DND-41 (cell line): ENCODE data around the gene GSN.

Experiments
- ATAC-seq: fragments of 200-7000 bp; cut with Tn5 transposase; 3 replicates; pipeline ENCODE4 v1.9.1; 2021; ENCODE audit warnings: low read depth; ENCODE audit not compliant: insufficient read depth
- DNase-seq: peaks from one replicate; pipeline ENCODE4 v3.0.0-alpha.2; 2020
- H2AFZ ChIP-seq: 2 replicates; pipeline ENCODE4 v1.6.0; 2012; ENCODE audit warnings: low read depth, low read length
- H3K27ac ChIP-seq: 2 replicates; pipeline ENCODE4 v1.5.1; 2012; ENCODE audit warnings: low read length, inconsistent platforms
- H3K27me3 ChIP-seq: fragments of 200-600 bp; sonication (generic); 2 replicates; pipeline ENCODE4 v1.6.0; 2012; ENCODE audit warnings: low read length, mild to moderate bottlenecking, inconsistent platforms; ENCODE audit not compliant: insufficient read depth, poor library complexity
- H3K36me3 ChIP-seq: 2 replicates; pipeline ENCODE4 v1.5.1; 2012; ENCODE audit warnings: low read length, inconsistent platforms; ENCODE audit not compliant: insufficient read depth
- H3K4me1 ChIP-seq: 2 replicates; pipeline ENCODE4 v1.5.1; 2012; ENCODE audit warnings: mild to moderate bottlenecking, low read length; ENCODE audit not compliant: insufficient read depth
- H3K4me2 ChIP-seq: 2 replicates; pipeline ENCODE4 v1.6.0; 2012; ENCODE audit warnings: mild to moderate bottlenecking, moderate library complexity, low read length, inconsistent platforms; ENCODE audit not compliant: insufficient read depth
- H3K4me3 ChIP-seq, 2 experiments: fragments of 200-600 bp in 1 of 2; shearing (Covaris generic) in 1 of 2; 2 replicates each; pipeline ENCODE4 v1.5.1; 2012 to 2016; ENCODE audit warnings: inconsistent platforms in 2 of 2, low read length in 2 of 2, mild to moderate bottlenecking in 2 of 2, low read depth in 1 of 2, moderate library complexity in 1 of 2
- H3K79me2 ChIP-seq: 2 replicates; pipeline ENCODE4 v1.6.0; 2012; ENCODE audit warnings: low read length, inconsistent platforms; ENCODE audit not compliant: insufficient read depth
- H3K9ac ChIP-seq: 2 replicates; pipeline ENCODE4 v1.6.0; 2012; ENCODE audit warnings: low read depth, mild to moderate bottlenecking, inconsistent platforms, low read length, moderate library complexity
- H3K9me3 ChIP-seq: 2 replicates; pipeline ENCODE4 v1.5.1; 2012; ENCODE audit warnings: low read length, moderate library complexity, mild to moderate bottlenecking, inconsistent platforms; ENCODE audit not compliant: insufficient read depth, severe bottlenecking
- H4K20me1 ChIP-seq: 2 replicates; pipeline ENCODE4 v1.6.0; 2012; ENCODE audit warnings: low read length; ENCODE audit not compliant: insufficient read depth
- EZH2 ChIP-seq: IDR thresholded peaks from 3 replicates; pipeline ENCODE4 v1.6.1; 2012; ENCODE audit warnings: borderline replicate concordance, low read depth, mild to moderate bottlenecking, moderate library complexity, low read length, inconsistent platforms; ENCODE audit not compliant: severe bottlenecking
- TF ChIP-seq, protein P1 (sequence below): IDR thresholded peaks from 2 replicates; pipeline ENCODE4 v1.5.1; 2012; ENCODE audit warnings: borderline replicate concordance, low read length, moderate library complexity, mild to moderate bottlenecking; ENCODE audit not compliant: poor library complexity, severe bottlenecking; ENCODE audit errors: extremely low read depth

The GSN gene

DNA sequence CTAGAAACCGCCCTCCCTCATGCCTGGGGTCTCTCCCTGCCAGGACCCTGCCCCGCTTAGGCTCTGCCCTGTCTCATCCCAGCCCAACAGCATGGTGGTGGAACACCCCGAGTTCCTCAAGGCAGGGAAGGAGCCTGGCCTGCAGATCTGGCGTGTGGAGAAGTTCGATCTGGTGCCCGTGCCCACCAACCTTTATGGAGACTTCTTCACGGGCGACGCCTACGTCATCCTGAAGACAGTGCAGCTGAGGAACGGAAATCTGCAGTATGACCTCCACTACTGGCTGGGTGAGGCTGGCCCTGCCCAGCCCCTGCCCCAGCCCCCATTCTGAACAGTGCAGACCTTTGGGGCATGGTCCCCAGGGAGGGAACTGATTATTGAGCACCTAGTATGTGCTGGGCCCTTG, 33.9 kb downstream of the GSN start:
- Histone ChIP-seq H3K36me3 (no peaks in the 10 kb centered on the region), H3K9me3 (no peaks in the 10 kb centered on the region), H3K4me1 (no peaks in the 10 kb centered on the region), H3K9ac (no peak overlapping the region), H4K20me1 (no peaks in the 10 kb centered on the region), H2AFZ (no peak overlapping the region), H3K27me3 (no peaks in the 10 kb centered on the region), H3K27ac (no peak overlapping the region), H3K4me2 (no peak overlapping the region), H3K4me3 (no peak overlapping the region), H3K79me2 (no peaks in the 10 kb centered on the region)
- TF ChIP-seq EZH2, result no peak
- TF ChIP-seq, protein P1, sequence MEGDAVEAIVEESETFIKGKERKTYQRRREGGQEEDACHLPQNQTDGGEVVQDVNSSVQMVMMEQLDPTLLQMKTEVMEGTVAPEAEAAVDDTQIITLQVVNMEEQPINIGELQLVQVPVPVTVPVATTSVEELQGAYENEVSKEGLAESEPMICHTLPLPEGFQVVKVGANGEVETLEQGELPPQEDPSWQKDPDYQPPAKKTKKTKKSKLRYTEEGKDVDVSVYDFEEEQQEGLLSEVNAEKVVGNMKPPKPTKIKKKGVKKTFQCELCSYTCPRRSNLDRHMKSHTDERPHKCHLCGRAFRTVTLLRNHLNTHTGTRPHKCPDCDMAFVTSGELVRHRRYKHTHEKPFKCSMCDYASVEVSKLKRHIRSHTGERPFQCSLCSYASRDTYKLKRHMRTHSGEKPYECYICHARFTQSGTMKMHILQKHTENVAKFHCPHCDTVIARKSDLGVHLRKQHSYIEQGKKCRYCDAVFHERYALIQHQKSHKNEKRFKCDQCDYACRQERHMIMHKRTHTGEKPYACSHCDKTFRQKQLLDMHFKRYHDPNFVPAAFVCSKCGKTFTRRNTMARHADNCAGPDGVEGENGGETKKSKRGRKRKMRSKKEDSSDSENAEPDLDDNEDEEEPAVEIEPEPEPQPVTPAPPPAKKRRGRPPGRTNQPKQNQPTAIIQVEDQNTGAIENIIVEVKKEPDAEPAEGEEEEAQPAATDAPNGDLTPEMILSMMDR, result no peak
- ATAC-seq (no peak), DNase-seq (no peak)

- Histone ChIP-seq H3K27me3 (no peaks in the 10 kb centered on the region), H3K79me2 (no peaks in the 10 kb centered on the region), H4K20me1 (no peaks in the 10 kb centered on the region), H3K9me3 (no peaks in the 10 kb centered on the region), H3K9ac (no peak overlapping the region), H3K4me3 (no peak overlapping the region), H3K27ac (no peak overlapping the region), H3K36me3 (no peaks in the 10 kb centered on the region), H3K4me2 (no peak overlapping the region), H3K4me1 (no peaks in the 10 kb centered on the region), H2AFZ (no peak overlapping the region)
- ATAC-seq (no peak), DNase-seq (no peak)
- TF ChIP-seq EZH2, result no peak
- TF ChIP-seq, protein P1, result no peak
These were observed 34.4 kb downstream of the GSN start for GRCh38 chr9:121302341-121302740.

GRCh38 chr9:121302786-121303185, 34.8 kb downstream of the GSN start:
- no peak overlapping the region for H3K9ac ChIP-seq
- no peaks in the 10 kb centered on the region for H3K9me3 ChIP-seq
- no peak overlapping the region for H3K27ac ChIP-seq
- DNase-seq (no peak), ATAC-seq (no peak)
- H3K36me3 ChIP-seq, result no peaks in the 10 kb centered on the region
- no peak overlapping the region for H2AFZ ChIP-seq
- H3K79me2 ChIP-seq, result no peaks in the 10 kb centered on the region
- no peak overlapping the region for H3K4me3 ChIP-seq
- no peaks in the 10 kb centered on the region for H3K4me1 ChIP-seq
- no peaks in the 10 kb centered on the region for H4K20me1 ChIP-seq
- no peak overlapping the region for H3K4me2 ChIP-seq
- TF ChIP-seq, protein P1, result no peak
- TF ChIP-seq EZH2, result no peak
- H3K27me3 ChIP-seq, result no peaks in the 10 kb centered on the region
